HepG2 (cell line): Measurements from ENCODE around the gene ACSF3.

Source experiments
- ATRX ChIP-seq: sonication (generic); formaldehyde crosslinking; IDR thresholded peaks from 2 replicates; pipeline ENCODE4 v1.4.0; 2020; ENCODE audit warnings: missing genetic modification reagents, borderline replicate concordance
- E2F1 ChIP-seq: sonication (generic); formaldehyde crosslinking; IDR thresholded peaks from 2 replicates; pipeline ENCODE4 v1.5.0; 2020; ENCODE audit warnings: missing genetic modification reagents
- NFE2L1 ChIP-seq: sonication (generic); formaldehyde crosslinking; IDR thresholded peaks from 2 replicates; pipeline ENCODE4 v1.4.0; 2020; ENCODE audit warnings: missing genetic modification reagents, mild to moderate bottlenecking, borderline replicate concordance
- POLR2AphosphoS5 ChIP-seq: IDR thresholded peaks from 2 replicates; pipeline ENCODE4 v1.6.1; 2012; ENCODE audit warnings: low read depth, low read length
- REST ChIP-seq, 2 experiments: IDR thresholded peaks; 2 replicates each; pipeline ENCODE4 v1.6.1; 2011 to 2012; ENCODE audit warnings: low read length in 2 of 2, borderline replicate concordance in 1 of 2, low read depth in 1 of 2, mild to moderate bottlenecking in 1 of 2, moderate library complexity in 1 of 2
- TAF1 ChIP-seq: sonication (generic); formaldehyde crosslinking; IDR thresholded peaks from 2 replicates; pipeline ENCODE4 v1.4.0; 2020; ENCODE audit warnings: missing genetic modification reagents
- U2AF2 ChIP-seq: fragments of 200-400 bp; formaldehyde crosslinking; IDR thresholded peaks from 2 replicates; pipeline ENCODE4 v1.6.1; 2017; ENCODE audit warnings: low read depth, mild to moderate bottlenecking, low read length
- YY1 ChIP-seq: IDR thresholded peaks from 2 replicates; pipeline ENCODE4 v1.6.1; 2011; ENCODE audit warnings: low read length, low read depth, moderate library complexity, mild to moderate bottlenecking; ENCODE audit not compliant: insufficient read depth, insufficient replicate concordance
- ZNF557 ChIP-seq: sonication (generic); formaldehyde crosslinking; IDR thresholded peaks from 2 replicates; pipeline ENCODE4 v1.4.0; 2020; ENCODE audit warnings: missing genetic modification reagents
- ZNF569 ChIP-seq: sonication (generic); formaldehyde crosslinking; IDR thresholded peaks from 2 replicates; pipeline ENCODE4 v1.5.0; 2020; ENCODE audit warnings: mild to moderate bottlenecking, missing genetic modification reagents, moderate library complexity, borderline replicate concordance
- ZNF597 ChIP-seq: sonication (generic); formaldehyde crosslinking; IDR thresholded peaks from 2 replicates; pipeline ENCODE4 v1.5.0; 2020; ENCODE audit warnings: missing genetic modification reagents
- ZNF710 ChIP-seq: sonication (generic); formaldehyde crosslinking; IDR thresholded peaks from 2 replicates; pipeline ENCODE4 v1.5.0; 2020; ENCODE audit warnings: mild to moderate bottlenecking, missing genetic modification reagents, borderline replicate concordance
- ZNF749 ChIP-seq: sonication (generic); formaldehyde crosslinking; IDR thresholded peaks from 2 replicates; pipeline ENCODE4 v1.8.0; 2022; ENCODE audit warnings: mild to moderate bottlenecking, missing genetic modification reagents, moderate library complexity, borderline replicate concordance

GRCh38 chr16:89164436-89164835 lies 70.8 kb downstream of the ACSF3 start:
- TF ChIP-seq TAF1, result no peak
- TF ChIP-seq ZNF569 (CRISPR knock-in tag), result no peak
- TF ChIP-seq REST (IDR thresholded peaks at IDR 0.05; ENCODE audit: borderline replicate concordance in 1 of 2, low read depth in 1 of 2, low read length in 2 of 2), result no peak
- TF ChIP-seq ZNF749 (CRISPR knock-in tag), result no peak
- TF ChIP-seq ZNF557 (CRISPR knock-in tag), result no peak
- no peak for TF ChIP-seq POLR2AphosphoS5
- TF ChIP-seq E2F1 (CRISPR knock-in tag), result no peak
- TF ChIP-seq NFE2L1 (CRISPR knock-in tag), result no peak
- TF ChIP-seq U2AF2, result no peak
- no peak for TF ChIP-seq ZNF710 (CRISPR knock-in tag)
- TF ChIP-seq ATRX (CRISPR knock-in tag), result no peak
- no peak for TF ChIP-seq ZNF597 (CRISPR knock-in tag)
- no peak for TF ChIP-seq YY1
